ENCODE measurements around the gene NUTF2. TPM values are rescaled to one million over a fixed set of nuclear protein-coding genes. Genes with fewer than 3 reads are reported as not detected.

Gene NUTF2
- total RNA-seq, 4 donors from 2014 or later, result 60.1 to 210 (median 114) TPM

DNA sequence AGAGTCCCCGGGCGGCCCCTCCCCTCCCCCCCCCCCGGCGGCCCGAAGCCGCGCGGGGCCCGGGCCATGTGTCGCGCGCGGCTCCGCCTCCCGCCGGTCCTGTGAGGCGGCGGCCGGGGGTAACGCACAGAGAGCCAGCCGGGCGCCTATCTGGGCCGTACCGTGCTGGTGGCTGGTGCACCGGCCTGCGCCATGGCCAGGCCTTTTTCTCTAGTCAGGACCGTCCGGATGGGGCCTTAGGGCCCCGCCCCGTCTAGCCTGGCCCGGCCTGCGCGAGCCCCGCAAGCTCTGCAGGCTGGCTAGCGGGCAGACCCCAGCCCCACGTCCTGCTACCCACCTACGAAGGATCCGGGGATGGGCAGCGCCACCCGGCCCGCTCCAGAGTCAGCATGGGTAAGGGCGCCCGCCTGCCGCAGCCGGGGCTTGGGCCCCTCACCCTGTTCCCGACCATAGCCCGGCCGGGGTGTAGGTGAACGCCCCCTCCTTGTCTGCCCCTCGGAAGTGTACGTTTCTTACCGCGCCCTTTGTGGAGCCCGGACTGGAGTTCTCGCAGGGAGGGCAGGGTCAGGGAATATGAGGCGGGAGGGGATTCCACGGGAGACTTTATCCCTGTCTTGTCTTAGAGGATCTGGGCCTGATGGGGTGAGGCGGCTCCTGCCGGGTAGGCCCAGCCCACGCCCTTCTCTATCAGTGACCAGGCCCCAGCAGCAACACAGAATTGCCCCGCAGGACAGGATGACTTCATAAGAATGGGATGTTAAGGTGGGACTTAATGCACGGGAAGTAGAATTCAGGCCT is 530 bp downstream of the NUTF2 start, which contains the start of gene CENPT:
CENPT (minus strand) TSS at position 630 of the 798 bp plus-strand sequence. CDS start 13,834 bp downstream, outside the sequence.
- DNase-seq (no peak), ATAC-seq (peak; percentile 53 to 55)
- Histone ChIP-seq H3K36me3 (no peaks in the 10 kb centered on the region), H3K9me3 (no peaks in the 10 kb centered on the region), H3K4me3 (peak within 1 kb of the TSS; percentile 80 to 99 (median 94)), H3K4me1 (peaks cover 46 to 54% of the 10 kb centered on the region in 2 donors), H3K27ac (peak within 1 kb of the TSS; percentile 98 to 100 (median 99)), H3K27me3 (no peaks in the 10 kb centered on the region)
- TF ChIP-seq POLR2A (IDR thresholded peaks at IDR 0.05), result peak; percentile 37 to 79
- TF ChIP-seq, protein P1, sequence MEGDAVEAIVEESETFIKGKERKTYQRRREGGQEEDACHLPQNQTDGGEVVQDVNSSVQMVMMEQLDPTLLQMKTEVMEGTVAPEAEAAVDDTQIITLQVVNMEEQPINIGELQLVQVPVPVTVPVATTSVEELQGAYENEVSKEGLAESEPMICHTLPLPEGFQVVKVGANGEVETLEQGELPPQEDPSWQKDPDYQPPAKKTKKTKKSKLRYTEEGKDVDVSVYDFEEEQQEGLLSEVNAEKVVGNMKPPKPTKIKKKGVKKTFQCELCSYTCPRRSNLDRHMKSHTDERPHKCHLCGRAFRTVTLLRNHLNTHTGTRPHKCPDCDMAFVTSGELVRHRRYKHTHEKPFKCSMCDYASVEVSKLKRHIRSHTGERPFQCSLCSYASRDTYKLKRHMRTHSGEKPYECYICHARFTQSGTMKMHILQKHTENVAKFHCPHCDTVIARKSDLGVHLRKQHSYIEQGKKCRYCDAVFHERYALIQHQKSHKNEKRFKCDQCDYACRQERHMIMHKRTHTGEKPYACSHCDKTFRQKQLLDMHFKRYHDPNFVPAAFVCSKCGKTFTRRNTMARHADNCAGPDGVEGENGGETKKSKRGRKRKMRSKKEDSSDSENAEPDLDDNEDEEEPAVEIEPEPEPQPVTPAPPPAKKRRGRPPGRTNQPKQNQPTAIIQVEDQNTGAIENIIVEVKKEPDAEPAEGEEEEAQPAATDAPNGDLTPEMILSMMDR (IDR thresholded peaks at IDR 0.05 in 4 of 5, conservative IDR thresholded peaks at IDR 0.05 in 1 of 5), result peak in 3 of 5 experiments; percentile 13 to 20 (median 15)
- intact Hi-C loops (cut with DNase I; ENCODE audit: low total_unique reads), result loop anchor here (2.0 to 10.0 kb wide), 2 partner anchors 40 to 282 kb away; partner anchors contain the start of genes CTCF, RANBP10 and TSNAXIP1
- in situ Hi-C loops (cut with MboI; ENCODE audit: low sequenced_read_pairs in 4 of 4), result no loop called here

DNA sequence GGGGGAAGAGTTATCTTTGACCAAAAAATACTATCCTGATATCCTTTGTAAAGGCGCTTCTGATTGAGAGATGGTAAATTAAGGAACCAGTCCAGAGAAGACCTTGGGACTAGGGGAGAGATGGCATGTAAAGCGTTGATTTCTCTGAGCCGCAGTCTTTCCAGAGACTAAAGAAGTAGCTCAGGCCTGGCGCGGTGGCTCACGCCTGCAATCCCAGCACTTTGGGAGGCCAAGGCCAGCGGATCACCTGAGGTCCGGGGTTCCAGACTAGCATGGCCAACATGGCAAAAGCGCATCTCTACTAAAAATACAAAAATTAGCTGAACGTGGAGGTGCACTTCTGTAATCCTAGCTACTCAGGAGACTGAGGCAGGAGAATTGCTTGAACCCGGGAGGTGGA is 1.4 kb downstream of the NUTF2 start:
- ATAC-seq (no peak), DNase-seq (no peak)
- Histone ChIP-seq H3K27ac (peak overlapping the region; percentile 98 to 100 (median 99)), H3K9me3 (no peaks in the 10 kb centered on the region), H3K36me3 (no peaks in the 10 kb centered on the region), H3K4me1 (peaks cover 43 to 48% of the 10 kb centered on the region in 2 donors), H3K4me3 (peak overlapping the region; percentile 80 to 99 (median 94)), H3K27me3 (no peaks in the 10 kb centered on the region)
- intact Hi-C loops (cut with DNase I; ENCODE audit: low total_unique reads) (loop anchor here (10.0 kb wide), 1 partner anchor 283 kb away; the partner anchor contains the start of gene CTCF), in situ Hi-C loops (cut with MboI; ENCODE audit: low sequenced_read_pairs in 4 of 4) (no loop called here)
- TF ChIP-seq, protein P1 (IDR thresholded peaks at IDR 0.05 in 4 of 5, conservative IDR thresholded peaks at IDR 0.05 in 1 of 5), result no peak
- TF ChIP-seq POLR2A (IDR thresholded peaks at IDR 0.05), result no peak

DNA sequence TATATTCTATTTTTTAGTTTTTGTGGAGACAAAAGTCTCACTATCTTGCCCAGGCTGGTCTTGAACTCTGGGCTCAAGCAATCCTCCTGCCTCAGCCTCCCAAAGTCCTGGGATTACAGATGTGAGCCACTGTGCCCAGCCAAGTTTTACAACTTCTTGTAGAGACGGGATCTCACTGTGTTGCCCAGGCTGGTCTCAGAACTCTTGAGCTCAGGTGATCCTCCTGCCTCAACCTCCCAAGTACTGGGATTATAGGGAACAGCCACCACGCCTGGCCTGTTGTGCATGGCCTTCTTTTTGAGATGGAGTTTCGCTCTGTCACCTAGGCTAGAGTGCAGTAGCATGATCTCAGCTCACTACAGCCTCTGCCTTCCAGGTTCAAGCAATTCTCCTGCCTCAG is 6.9 kb downstream of the NUTF2 start:
- H3K9me3 ChIP-seq, result no peaks in the 10 kb centered on the region
- DNase-seq (no peak), ATAC-seq (no peak)
- TF ChIP-seq, protein P1 (IDR thresholded peaks at IDR 0.05 in 4 of 5, conservative IDR thresholded peaks at IDR 0.05 in 1 of 5), result no peak
- TF ChIP-seq POLR2A (IDR thresholded peaks at IDR 0.05), result no peak
- in situ Hi-C loops (cut with MboI; ENCODE audit: low sequenced_read_pairs in 4 of 4), result no loop called here
- intact Hi-C loops (cut with DNase I; ENCODE audit: low total_unique reads), result no loop called here
- H3K4me3 ChIP-seq, result no peak overlapping the region
- H3K4me1 ChIP-seq, result peaks cover 39 to 40% of the 10 kb centered on the region in 2 donors
- H3K36me3 ChIP-seq, result no peaks in the 10 kb centered on the region
- H3K27ac ChIP-seq, result no peak overlapping the region
- H3K27me3 ChIP-seq, result no peaks in the 10 kb centered on the region

DNA sequence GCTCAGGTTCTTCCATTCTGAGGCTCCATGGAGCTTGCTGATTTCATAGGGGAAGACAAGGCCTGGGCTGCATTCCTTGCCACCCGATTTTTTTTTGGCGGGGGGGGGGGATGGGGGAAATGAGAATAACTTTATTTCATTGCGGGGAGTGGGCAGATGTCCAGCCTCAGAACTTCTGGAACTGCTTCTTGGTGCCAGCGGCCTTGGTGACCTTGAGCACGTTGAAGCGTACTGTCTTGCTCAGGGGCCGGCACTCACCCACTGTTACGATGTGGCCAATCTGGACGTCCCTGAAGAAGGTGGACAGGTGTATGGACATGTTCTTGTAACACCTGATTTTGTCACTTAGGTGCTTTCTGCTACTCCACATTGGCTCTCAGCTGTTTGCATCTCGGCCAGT is 9.1 kb downstream of the NUTF2 start:
- Histone ChIP-seq H3K4me3 (no peak overlapping the region), H3K27me3 (no peaks in the 10 kb centered on the region), H3K4me1 (peaks cover 50% of the 10 kb centered on the region in 2 donors), H3K27ac (peak overlapping the region; percentile 93 to 99 (median 97)), H3K9me3 (no peaks in the 10 kb centered on the region), H3K36me3 (no peaks in the 10 kb centered on the region)
- no peak for TF ChIP-seq POLR2A (IDR thresholded peaks at IDR 0.05)
- TF ChIP-seq, protein P1 (IDR thresholded peaks at IDR 0.05 in 4 of 5, conservative IDR thresholded peaks at IDR 0.05 in 1 of 5), result no peak
- no peak for ATAC-seq
- in situ Hi-C loops (cut with MboI; ENCODE audit: low sequenced_read_pairs in 4 of 4), result no loop called here
- no peak for DNase-seq
- intact Hi-C loops (cut with DNase I; ENCODE audit: low total_unique reads), result no loop called here
